22Rv1 (cell line): ENCODE data around the gene UPK2.

ENCODE experiments used
- ZFX ChIP-seq: fragments of 450-650 bp; IDR thresholded peaks from 2 replicates; pipeline ENCODE4 v1.6.1; 2017; ENCODE audit warnings: antibody characterized with exemption, borderline replicate concordance
- TF ChIP-seq, protein P1 (sequence below): fragments of 450-650 bp; IDR thresholded peaks from 2 replicates; pipeline ENCODE4 v1.5.1; 2017; ENCODE audit warnings: mild to moderate bottlenecking

DNA sequence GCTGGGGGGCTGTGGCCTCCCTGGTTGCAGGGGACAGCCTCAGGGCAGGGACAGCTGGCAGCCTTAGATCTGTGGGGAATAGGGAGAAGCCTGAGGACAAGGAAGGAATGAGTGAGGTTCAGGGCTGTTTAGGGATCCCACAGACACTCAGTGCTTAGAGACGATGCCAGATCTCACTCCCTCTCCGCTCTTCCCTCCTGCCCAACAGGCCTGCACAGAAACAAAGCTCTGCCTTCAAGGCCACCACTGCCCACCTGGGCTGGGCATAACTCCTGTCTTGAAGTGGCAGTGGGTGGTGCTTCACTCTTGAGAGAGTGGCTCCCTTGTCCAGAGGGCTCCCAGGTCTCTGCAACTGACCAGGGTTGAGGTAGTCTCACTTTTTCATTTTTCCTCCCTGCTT is 28.7 kb downstream of the UPK2 start:
- TF ChIP-seq, protein P1, sequence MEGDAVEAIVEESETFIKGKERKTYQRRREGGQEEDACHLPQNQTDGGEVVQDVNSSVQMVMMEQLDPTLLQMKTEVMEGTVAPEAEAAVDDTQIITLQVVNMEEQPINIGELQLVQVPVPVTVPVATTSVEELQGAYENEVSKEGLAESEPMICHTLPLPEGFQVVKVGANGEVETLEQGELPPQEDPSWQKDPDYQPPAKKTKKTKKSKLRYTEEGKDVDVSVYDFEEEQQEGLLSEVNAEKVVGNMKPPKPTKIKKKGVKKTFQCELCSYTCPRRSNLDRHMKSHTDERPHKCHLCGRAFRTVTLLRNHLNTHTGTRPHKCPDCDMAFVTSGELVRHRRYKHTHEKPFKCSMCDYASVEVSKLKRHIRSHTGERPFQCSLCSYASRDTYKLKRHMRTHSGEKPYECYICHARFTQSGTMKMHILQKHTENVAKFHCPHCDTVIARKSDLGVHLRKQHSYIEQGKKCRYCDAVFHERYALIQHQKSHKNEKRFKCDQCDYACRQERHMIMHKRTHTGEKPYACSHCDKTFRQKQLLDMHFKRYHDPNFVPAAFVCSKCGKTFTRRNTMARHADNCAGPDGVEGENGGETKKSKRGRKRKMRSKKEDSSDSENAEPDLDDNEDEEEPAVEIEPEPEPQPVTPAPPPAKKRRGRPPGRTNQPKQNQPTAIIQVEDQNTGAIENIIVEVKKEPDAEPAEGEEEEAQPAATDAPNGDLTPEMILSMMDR: no peak
- no peak for TF ChIP-seq ZFX
